K562 (cell line): ENCODE data around the gene SLC25A1. TPM values are rescaled to one million over a fixed set of nuclear protein-coding genes. Genes with fewer than 3 reads are reported as not detected.

Source experiments
- ARID4B ChIP-seq: sonication (generic); formaldehyde crosslinking; IDR thresholded peaks from 2 replicates; pipeline ENCODE4 v1.8.0; 2022; ENCODE audit warnings: mild to moderate bottlenecking, missing genetic modification reagents
- BACH1 ChIP-seq: fragments of 200-800 bp; sonication (Bioruptor generic); IDR thresholded peaks from 2 replicates; pipeline ENCODE4 v1.6.1; 2016; ENCODE audit warnings: missing genetic modification characterization, missing compliant biosample characterization
- BRD4 ChIP-seq: fragments of 200-600 bp; sonication (generic); IDR thresholded peaks from 2 replicates; pipeline ENCODE4 v1.6.1; 2017; ENCODE audit warnings: inconsistent platforms
- HDAC6 ChIP-seq: IDR thresholded peaks from 2 replicates; pipeline ENCODE4 v1.6.1; 2012; ENCODE audit warnings: low read depth, mild to moderate bottlenecking, control low read depth, inconsistent platforms, low read length, moderate library complexity
- KAT7 ChIP-seq: sonication (generic); formaldehyde crosslinking; IDR thresholded peaks from 2 replicates; pipeline ENCODE4 v1.8.0; 2022; ENCODE audit warnings: missing genetic modification reagents, mild to moderate bottlenecking, borderline replicate concordance
- MAFK ChIP-seq: IDR thresholded peaks from 2 replicates; pipeline ENCODE4 v1.6.1; 2011; ENCODE audit warnings: low read length, improper control_type of control experiment
- MAX ChIP-seq: sonication (generic); formaldehyde crosslinking; IDR thresholded peaks from 2 replicates; pipeline ENCODE4 v1.9.0; 2022; ENCODE audit warnings: mild to moderate bottlenecking, missing genetic modification reagents
- MCM2 ChIP-seq: fragments of 450-650 bp; IDR thresholded peaks from 2 replicates; pipeline ENCODE4 v1.6.1; 2017; ENCODE audit warnings: low read depth, mild to moderate bottlenecking
- MYC ChIP-seq, 2 experiments: fragments of 250-450 bp in 1 of 2; sonication (Bioruptor Pico) in 1 of 2; IDR thresholded peaks; 2 replicates each; pipeline versions ENCODE4 v1.5.1 to v1.6.1; 2012 to 2021; ENCODE audit warnings: low read depth in 2 of 2, borderline replicate concordance in 1 of 2, improper control_type of control experiment in 1 of 2, low read length in 1 of 2, mild to moderate bottlenecking in 1 of 2, moderate library complexity in 1 of 2
- NFYB ChIP-seq: IDR thresholded peaks from 2 replicates; pipeline ENCODE4 v1.6.1; 2011; ENCODE audit warnings: mild to moderate bottlenecking, moderate library complexity; ENCODE audit not compliant: insufficient read length; ENCODE audit errors: extremely low read depth
- RERE ChIP-seq: sonication (generic); formaldehyde crosslinking; IDR thresholded peaks from 2 replicates; pipeline ENCODE4 v1.8.0; 2023; ENCODE audit warnings: missing genetic modification reagents, mild to moderate bottlenecking, borderline replicate concordance
- SP2 ChIP-seq: IDR thresholded peaks from 2 replicates; pipeline ENCODE4 v1.6.1; 2011; ENCODE audit warnings: mild to moderate bottlenecking, low read depth, low read length, moderate library complexity; ENCODE audit not compliant: poor library complexity, severe bottlenecking; ENCODE audit errors: extremely low read depth
- TBL1XR1 ChIP-seq, 2 experiments: IDR thresholded peaks; 2 replicates each; pipeline ENCODE4 v1.6.1; 2012; ENCODE audit warnings: improper control_type of control experiment in 2 of 2, low read length in 2 of 2, mild to moderate bottlenecking in 1 of 2
- ZC3H11A ChIP-seq: IDR thresholded peaks from 2 replicates; pipeline ENCODE4 v1.6.1; 2012; ENCODE audit warnings: low read depth, low read length, improper control_type of control experiment
- ZFPM2 ChIP-seq: fragments of 250-450 bp; sonication (Bioruptor Pico); IDR thresholded peaks from 2 replicates; pipeline ENCODE4 v1.5.1; 2022; ENCODE audit warnings: mild to moderate bottlenecking
- ZNF436 ChIP-seq: fragments of 250-450, 450-650 bp; sonication (Bioruptor Pico); formaldehyde crosslinking; IDR thresholded peaks from 2 replicates; pipeline ENCODE4 v1.7.0; 2020; ENCODE audit warnings: mild to moderate bottlenecking
- ZNF644 ChIP-seq: fragments of 200-800 bp; sonication (Bioruptor generic); IDR thresholded peaks from 2 replicates; pipeline ENCODE4 v1.6.1; 2016; ENCODE audit warnings: low read depth, missing genetic modification characterization, missing compliant biosample characterization
- polyA plus RNA-seq, 8 experiments: library from polyadenylated mRNA; depleted of rRNA in 4 of 8; stranded (reverse) in 5 of 8; unstranded in 3 of 8; fragments of >200 nt; fragmentation: Nextera tagmentation in 2 of 8; fragmentation: Illumina TruSeq in 1 of 8; extraction: Ambion mirVana in 2 of 8; extraction: Trizol in 1 of 8; gene quantifications; 2 replicates each; pipeline versions ENCODE4 v1.2.1 to v1.2.3, GENCODE V29; 2011 to 2014; ENCODE audit warnings: inconsistent platforms in 1 of 8, missing spikeins in 1 of 8
- total RNA-seq, 7 experiments: library from RNA; depleted of rRNA in 6 of 7; stranded (reverse); fragments of >200 nt in 6 of 7; fragmentation: Illumina TruSeq in 2 of 7; extraction: Trizol in 2 of 7; gene quantifications; 2 replicates each; pipeline versions ENCODE4 v1.2.1 to v1.2.3, GENCODE V29; 2011 to 2021; ENCODE audit warnings: low replicate concordance in 1 of 7

The SLC25A1 gene
- total and polyA plus RNA-seq, 9 of the 15 experiments (the other 6 are each of a cell fraction or from before 2014, with no cell fraction given) = 11.0 to 408 (median 110) TPM

- TF ChIP-seq MAFK (no peak), NFYB (no peak), RERE (peak; percentile 90; the same call in 1 of the 2 replicates), ARID4B (CRISPR knock-in tag) (peak; percentile 65; the same call in 1 of the 2 replicates), BACH1 (tag) (no peak; the same call in 1 of the 2 replicates), MYC (IDR thresholded peaks at IDR 0.05; ENCODE audit: low read depth, low read length) (no peak), MYC (CRISPR knock-in tag; IDR thresholded peaks at IDR 0.05; ENCODE audit: borderline replicate concordance, low read depth) (peak; percentile 82; the same call in 1 of the 2 replicates), ZNF436 (CRISPR knock-in tag) (no peak), HDAC6 (0 out of 2 replicates have a peak, but pooled peaks have one; percentile 18), ZFPM2 (peak; percentile 92), SP2 (no peak), ZC3H11A (peak; percentile 73; the same call in 1 of the 2 replicates), MCM2 (no peak), ZNF644 (tag) (peak; percentile 40; the same call in 1 of the 2 replicates), MAX (CRISPR knock-in tag) (peak; percentile 78), KAT7 (CRISPR knock-in tag) (no peak), BRD4 (no peak), TBL1XR1 (IDR thresholded peaks at IDR 0.05; ENCODE audit: low read length in 2 of 2) (no peak)
These were observed 40.2 kb upstream of the SLC25A1 start (continued) for GRCh38 chr22:19218541-19219233.
